Natural killer cell (primary cell): ENCODE data around the gene GINS1. TPM values are rescaled to one million over a fixed set of nuclear protein-coding genes. Genes with fewer than 3 reads are reported as not detected.

Experiments used
- ATAC-seq, 3 donors: fragments of 150-1000 bp in 2 of 3; fragments of 200-7000 bp in 1 of 3; cut with Tn5 transposase; 1 replicate in 1 of 3; 2 replicates in 2 of 3; pipeline ENCODE4 v1.10.0; 2021; ENCODE audit warnings: mild to moderate bottlenecking in 2 of 3, moderate library complexity in 2 of 3
- DNase-seq, 2 donors: peaks; one replicate each; pipeline versions ENCODE4 v3.0.0 to v3.0.0-alpha.2; 2013 to 2021; ENCODE audit warnings: mixed read lengths in 1 of 2
- H3K27ac ChIP-seq: one replicate; pipeline ENCODE4 v1.5.1; 2013; ENCODE audit warnings: mild to moderate bottlenecking, low read length
- H3K27me3 ChIP-seq: one replicate; pipeline ENCODE4 v1.6.1; 2013; ENCODE audit warnings: low read length; ENCODE audit not compliant: control insufficient read depth, insufficient read depth
- H3K36me3 ChIP-seq: one replicate; pipeline ENCODE4 v1.6.1; 2013; ENCODE audit warnings: low read length; ENCODE audit not compliant: control insufficient read depth, insufficient read depth
- H3K4me1 ChIP-seq: one replicate; pipeline ENCODE4 v1.6.1; 2013; ENCODE audit warnings: low read length; ENCODE audit not compliant: control insufficient read depth, insufficient read depth
- H3K4me3 ChIP-seq: one replicate; pipeline ENCODE4 v1.5.1; 2013; ENCODE audit warnings: low read length
- H3K9me3 ChIP-seq: one replicate; pipeline ENCODE4 v1.6.1; 2013; ENCODE audit warnings: low read length; ENCODE audit not compliant: control insufficient read depth, insufficient read depth
- H3K27ac Mint-ChIP-seq, 2 donors: one replicate each; pipeline ENCODE4 v1.8.0; 2022; ENCODE audit warnings: mild to moderate bottlenecking in 2 of 2, mixed read lengths in 2 of 2, moderate library complexity in 1 of 2
- H3K27me3 Mint-ChIP-seq, 2 donors: one replicate each; pipeline ENCODE4 v1.8.0; 2022; ENCODE audit warnings: low read depth in 2 of 2, mixed read lengths in 2 of 2
- H3K36me3 Mint-ChIP-seq: one replicate; pipeline ENCODE4 v1.8.0; 2022; ENCODE audit warnings: mixed read lengths
- H3K4me1 Mint-ChIP-seq, 2 donors: one replicate each; pipeline ENCODE4 v1.8.0; 2022; ENCODE audit warnings: mixed read lengths in 2 of 2
- H3K4me3 Mint-ChIP-seq: one replicate; pipeline ENCODE4 v1.8.0; 2022; ENCODE audit warnings: mild to moderate bottlenecking, moderate library complexity, mixed read lengths
- H3K9me3 Mint-ChIP-seq, 2 donors: one replicate each; pipeline ENCODE4 v1.8.0; 2022; ENCODE audit warnings: mixed read lengths in 2 of 2
- CTCF ChIP-seq: fragments of 200-600 bp; IDR thresholded peaks from one replicate; pipeline ENCODE4 v1.8.0; 2022; ENCODE audit warnings: antibody characterized with exemption
- WGBS: methylation state at CpG from one replicate; pipeline ENCODE4 v1.1.7; 2013; ENCODE audit warnings: missing lambda C conversion rate; ENCODE audit not compliant: insufficient coverage; 5-methylcytosine and 5-hydroxymethylcytosine counted together
- intact Hi-C: fragments of 100-400 bp; cut with micrococcal nuclease; formaldehyde crosslinking; loops from one replicate; pipeline ENCODE4 v1.14.2; 2022
- total RNA-seq, 4 donors: library from RNA; stranded (reverse); fragments of 120-200 nt in 1 of 4; gene quantifications; one replicate each; pipeline versions ENCODE4 v1.2.3 to v1.2.4, GENCODE V29; 2013 to 2022

GINS1 gene
- total RNA-seq, 3 donors from 2014 or later (not counting 1 experiment from before 2014, with no cell fraction given), result 1.3 to 1.5 (median 1.4) TPM

- peaks cover 0 to 7% of the 10 kb centered on the region in 2 donors for H3K4me1 Mint-ChIP-seq
- no peak for ATAC-seq
Measured at GRCh38 chr20:25444556-25444955, 37.1 kb downstream of the GINS1 start.

GRCh38 chr20:25447671-25448070 is 40.2 kb downstream of the GINS1 start:
- Mint-ChIP-seq H3K4me3 (no peak overlapping the region), H3K4me1 (peaks cover 0 to 7% of the 10 kb centered on the region in 2 donors), H3K27me3 (no peaks in the 10 kb centered on the region), H3K27ac (no peak overlapping the region), H3K9me3 (no peaks in the 10 kb centered on the region), H3K36me3 (no peaks in the 10 kb centered on the region)
- Histone ChIP-seq H3K4me3 (no peak overlapping the region), H3K4me1 (no peaks in the 10 kb centered on the region), H3K9me3 (no peaks in the 10 kb centered on the region), H3K27me3 (no peaks in the 10 kb centered on the region), H3K36me3 (no peaks in the 10 kb centered on the region), H3K27ac (no peak overlapping the region)
- intact Hi-C loops, result no loop called here
- DNase-seq (no peak), ATAC-seq (no peak)
- WGBS, result 99% methylated on average over 6 of the region's 6 CpGs
- no peak for TF ChIP-seq CTCF

More at GRCh38 chr20:25444556-25444955, 37.1 kb downstream of the GINS1 start:
- H3K36me3 ChIP-seq, result no peaks in the 10 kb centered on the region
- H3K27ac Mint-ChIP-seq, result no peak overlapping the region
- no peak overlapping the region for H3K4me3 ChIP-seq
- no peak overlapping the region for H3K4me3 Mint-ChIP-seq
- H3K9me3 ChIP-seq, result no peaks in the 10 kb centered on the region
- intact Hi-C loops, result no loop called here
- WGBS, result 100% methylated on average over 4 of the region's 4 CpGs
- H3K9me3 Mint-ChIP-seq, result no peaks in the 10 kb centered on the region
- H3K36me3 Mint-ChIP-seq, result no peaks in the 10 kb centered on the region
- no peak for TF ChIP-seq CTCF
- DNase-seq, result no peak
- no peak overlapping the region for H3K27ac ChIP-seq
- H3K4me1 ChIP-seq, result no peaks in the 10 kb centered on the region
- no peaks in the 10 kb centered on the region for H3K27me3 Mint-ChIP-seq
- no peaks in the 10 kb centered on the region for H3K27me3 ChIP-seq

- intact Hi-C loops, result no loop called here
- Histone ChIP-seq H3K4me1 (no peaks in the 10 kb centered on the region), H3K36me3 (no peaks in the 10 kb centered on the region), H3K4me3 (no peak overlapping the region), H3K27ac (no peak overlapping the region), H3K27me3 (no peaks in the 10 kb centered on the region), H3K9me3 (no peaks in the 10 kb centered on the region)
- 100% methylated on average over 4 of the region's 6 CpGs for WGBS
- Mint-ChIP-seq H3K4me3 (no peak overlapping the region), H3K27me3 (no peaks in the 10 kb centered on the region), H3K36me3 (no peaks in the 10 kb centered on the region), H3K27ac (no peak overlapping the region), H3K9me3 (no peaks in the 10 kb centered on the region), H3K4me1 (no peaks in the 10 kb centered on the region)
- ATAC-seq (no peak), DNase-seq (no peak)
- no peak for TF ChIP-seq CTCF
Measured at GRCh38 chr20:25452333-25452732, 44.9 kb downstream of the GINS1 start.

- H3K36me3 ChIP-seq, result no peaks in the 10 kb centered on the region
- H3K4me3 ChIP-seq, result no peak overlapping the region
- Mint-ChIP-seq H3K27ac (no peak overlapping the region), H3K4me3 (no peak overlapping the region), H3K27me3 (no peaks in the 10 kb centered on the region), H3K9me3 (no peaks in the 10 kb centered on the region), H3K4me1 (no peaks in the 10 kb centered on the region), H3K36me3 (no peaks in the 10 kb centered on the region)
- no peak for TF ChIP-seq CTCF
- intact Hi-C loops, result no loop called here
- no peaks in the 10 kb centered on the region for H3K4me1 ChIP-seq
- ATAC-seq (no peak), DNase-seq (no peak)
- H3K27me3 ChIP-seq, result no peaks in the 10 kb centered on the region
- WGBS, result 94% methylated on average over 25 of the region's 25 CpGs
- no peaks in the 10 kb centered on the region for H3K9me3 ChIP-seq
- H3K27ac ChIP-seq, result no peak overlapping the region
Measured at GRCh38 chr20:25453035-25453810, 45.8 kb downstream of the GINS1 start.
